CD4-positive, alpha-beta T cell (primary cell): Measurements from ENCODE around the gene DHCR24. TPM values are rescaled to one million over a fixed set of nuclear protein-coding genes. Genes with fewer than 3 reads are reported as not detected.

Experiments used
- ATAC-seq: fragments of 200-7000 bp; cut with Tn5 transposase; one replicate; pipeline ENCODE4 v1.10.0; 2022; ENCODE audit warnings: mild to moderate bottlenecking; ENCODE audit not compliant: poor library complexity
- CTCF ChIA-PET: fragments of 350-600 bp; sonication (Branson Sonifier 250); formaldehyde crosslinking; loops from one replicate; lab custom pipeline; 2021; ENCODE audit warnings: antibody characterized with exemption, inconsistent platforms; lab: Charles Lee
- POLR2A ChIA-PET: fragments of 350-600 bp; sonication (Branson Sonifier 250); formaldehyde crosslinking; loops from one replicate; lab custom pipeline; 2021; ENCODE audit warnings: antibody characterized with exemption, inconsistent platforms; lab: Charles Lee
- DNase-seq, 14 experiments: peaks; one replicate each; pipeline ENCODE4 v3.0.0-alpha.2; 2013 to 2020; ENCODE audit warnings: mixed read lengths in 2 of 14
- H3K27ac ChIP-seq, 2 donors: one replicate each; pipeline versions ENCODE4 v1.5.1 to v1.7.0; 2013; ENCODE audit warnings: low read length in 2 of 2, low read depth in 1 of 2, mild to moderate bottlenecking in 1 of 2
- H3K27me3 ChIP-seq, 2 experiments: 1 replicate in 1 of 2; 2 replicates in 1 of 2; pipeline versions ENCODE4 v1.6.1 to v1.7.0; 2013; ENCODE audit warnings: low read length in 2 of 2, control low read depth in 1 of 2, mild to moderate bottlenecking in 1 of 2, moderate library complexity in 1 of 2; ENCODE audit not compliant: insufficient read depth in 2 of 2, control insufficient read depth in 1 of 2
- H3K36me3 ChIP-seq: one replicate; pipeline ENCODE4 v1.6.1; 2013; ENCODE audit warnings: low read length, control low read depth; ENCODE audit not compliant: insufficient read depth
- H3K4me1 ChIP-seq: one replicate; pipeline ENCODE4 v1.6.1; 2013; ENCODE audit warnings: low read length, control low read depth; ENCODE audit not compliant: insufficient read depth
- H3K4me3 ChIP-seq: one replicate; pipeline ENCODE4 v1.5.1; 2013; ENCODE audit warnings: mild to moderate bottlenecking, low read length, moderate library complexity
- H3K9me3 ChIP-seq, 2 experiments: 1 replicate in 1 of 2; 2 replicates in 1 of 2; pipeline versions ENCODE4 v1.6.1 to v1.7.0; 2013; ENCODE audit warnings: low read length in 2 of 2, mild to moderate bottlenecking in 2 of 2, control low read depth in 1 of 2, moderate library complexity in 1 of 2; ENCODE audit not compliant: control insufficient read depth in 1 of 2, insufficient read depth in 1 of 2
- H3K27ac Mint-ChIP-seq: one replicate; pipeline ENCODE4 v1.8.0; 2020; ENCODE audit warnings: mixed read lengths
- H3K27me3 Mint-ChIP-seq: one replicate; pipeline ENCODE4 v1.8.0; 2021; ENCODE audit warnings: mixed read lengths
- H3K36me3 Mint-ChIP-seq: one replicate; pipeline ENCODE4 v1.8.0; 2021; ENCODE audit warnings: low read depth, mixed read lengths
- H3K4me1 Mint-ChIP-seq: one replicate; pipeline ENCODE4 v1.8.0; 2021; ENCODE audit warnings: low read depth, mixed read lengths
- H3K4me3 Mint-ChIP-seq: one replicate; pipeline ENCODE4 v1.8.0; 2020; ENCODE audit warnings: mild to moderate bottlenecking, mixed read lengths
- H3K9me3 Mint-ChIP-seq: one replicate; pipeline ENCODE4 v1.8.0; 2020; ENCODE audit warnings: mixed read lengths
- intact Hi-C, 2 experiments: fragments of 100-400 bp; cut with DNase I in 1 of 2; cut with micrococcal nuclease in 1 of 2; formaldehyde crosslinking; loops; one replicate each; pipeline versions ENCODE4 v1.15.1 to v1.9.0; 2023 to 2025; cut with DNase I, micrococcal nuclease
- total RNA-seq, 174 experiments: library from RNA in 2 of 174; stranded (reverse) in 2 of 174; gene quantifications; one replicate each; pipeline ENCODE4 v1.2.3 and lab custom pipeline; 2021 to 2026
- TF ChIP-seq, protein P1 (sequence below): fragments of 200-600 bp; IDR thresholded peaks from one replicate; pipeline ENCODE4 v1.8.0; 2022; ENCODE audit warnings: antibody characterized with exemption, mild to moderate bottlenecking

Gene DHCR24
- total RNA-seq, 2 experiments from 2014 or later, result 0.34 to 0.55 TPM

DNA sequence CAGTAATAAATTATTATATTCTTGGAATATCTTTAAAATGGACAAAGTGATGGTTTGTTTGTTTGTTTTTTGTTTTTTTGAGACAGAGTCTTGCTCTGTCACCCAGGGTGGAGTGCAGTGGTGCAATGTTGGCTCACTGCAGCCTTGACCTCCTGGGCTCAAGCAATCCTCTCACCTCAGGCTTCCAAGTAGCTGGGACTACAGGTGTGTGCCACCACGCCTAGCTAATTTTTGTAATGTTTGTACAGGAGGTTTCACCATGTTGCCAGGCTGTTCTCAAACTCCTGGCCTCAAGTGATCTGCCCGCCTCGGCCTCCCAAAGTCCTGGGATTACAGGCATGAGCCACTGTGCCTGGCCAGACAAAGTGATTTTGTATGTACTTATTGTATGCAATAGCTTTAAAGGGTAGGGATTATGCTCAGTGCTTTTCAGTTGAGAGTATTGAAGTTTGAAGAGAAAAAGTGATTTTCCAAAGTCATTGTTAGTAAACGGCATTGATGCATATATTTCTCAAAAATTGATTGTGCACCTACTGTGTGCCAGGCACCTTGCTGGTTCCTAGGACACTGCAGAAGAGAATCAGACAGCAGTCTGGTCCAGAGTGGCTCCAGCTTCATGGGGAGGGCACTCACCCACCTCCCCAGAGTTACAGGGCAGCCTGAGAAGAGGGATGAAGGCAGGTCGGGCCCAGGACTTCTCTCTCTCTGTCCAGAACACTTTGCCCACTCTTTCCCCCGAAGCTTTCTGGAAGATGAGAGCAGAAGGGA lies 51.7 kb downstream of the DHCR24 start:
- Mint-ChIP-seq H3K36me3 (peaks cover 10% of the 10 kb centered on the region), H3K4me1 (no peaks in the 10 kb centered on the region), H3K27me3 (no peaks in the 10 kb centered on the region), H3K27ac (no peak overlapping the region), H3K9me3 (peaks cover 10% of the 10 kb centered on the region), H3K4me3 (no peak overlapping the region)
- ATAC-seq (no peak), DNase-seq (no peak)
- peaks cover 0 to 8% of the 10 kb centered on the region in 2 experiments for H3K9me3 ChIP-seq
- H3K27me3 ChIP-seq, result peaks cover 0 to 2% of the 10 kb centered on the region in 2 experiments
- ChIA-PET POLR2A (no interaction called here), CTCF (no interaction called here)
- no peak overlapping the region for H3K4me3 ChIP-seq
- H3K27ac ChIP-seq, result no peak overlapping the region
- H3K4me1 ChIP-seq, result no peaks in the 10 kb centered on the region
- intact Hi-C loops, result no loop called here
- TF ChIP-seq, protein P1, sequence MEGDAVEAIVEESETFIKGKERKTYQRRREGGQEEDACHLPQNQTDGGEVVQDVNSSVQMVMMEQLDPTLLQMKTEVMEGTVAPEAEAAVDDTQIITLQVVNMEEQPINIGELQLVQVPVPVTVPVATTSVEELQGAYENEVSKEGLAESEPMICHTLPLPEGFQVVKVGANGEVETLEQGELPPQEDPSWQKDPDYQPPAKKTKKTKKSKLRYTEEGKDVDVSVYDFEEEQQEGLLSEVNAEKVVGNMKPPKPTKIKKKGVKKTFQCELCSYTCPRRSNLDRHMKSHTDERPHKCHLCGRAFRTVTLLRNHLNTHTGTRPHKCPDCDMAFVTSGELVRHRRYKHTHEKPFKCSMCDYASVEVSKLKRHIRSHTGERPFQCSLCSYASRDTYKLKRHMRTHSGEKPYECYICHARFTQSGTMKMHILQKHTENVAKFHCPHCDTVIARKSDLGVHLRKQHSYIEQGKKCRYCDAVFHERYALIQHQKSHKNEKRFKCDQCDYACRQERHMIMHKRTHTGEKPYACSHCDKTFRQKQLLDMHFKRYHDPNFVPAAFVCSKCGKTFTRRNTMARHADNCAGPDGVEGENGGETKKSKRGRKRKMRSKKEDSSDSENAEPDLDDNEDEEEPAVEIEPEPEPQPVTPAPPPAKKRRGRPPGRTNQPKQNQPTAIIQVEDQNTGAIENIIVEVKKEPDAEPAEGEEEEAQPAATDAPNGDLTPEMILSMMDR, result no peak
- H3K36me3 ChIP-seq, result no peaks in the 10 kb centered on the region

DNA sequence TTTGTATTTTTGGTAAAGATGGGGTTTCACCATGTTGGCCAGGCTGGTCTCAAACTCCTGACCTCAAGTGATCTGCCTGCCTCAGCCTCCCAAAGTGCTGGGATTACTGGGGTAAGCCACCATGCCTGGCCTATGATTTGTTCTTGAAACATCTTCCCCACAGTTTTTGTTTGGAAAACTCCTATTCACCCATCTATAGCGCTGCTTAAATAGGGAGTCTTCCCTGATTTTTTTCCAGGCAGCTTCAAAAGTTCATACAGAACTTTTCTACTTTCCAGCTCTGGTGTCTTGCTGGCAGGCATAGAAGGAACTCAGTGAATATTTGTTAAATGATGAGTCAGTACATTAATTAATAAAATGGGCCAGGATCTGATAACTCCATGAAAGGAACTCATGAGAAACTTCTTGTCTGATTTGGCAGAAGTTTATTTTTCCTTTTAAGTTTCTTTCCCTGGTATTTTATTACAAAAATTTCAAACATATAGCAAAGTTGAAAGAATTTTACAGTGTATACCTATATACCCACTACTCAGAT lies 52.9 kb downstream of the DHCR24 start:
- Mint-ChIP-seq H3K36me3 (peaks cover 10% of the 10 kb centered on the region), H3K9me3 (peaks cover 10% of the 10 kb centered on the region)
- no peak for ATAC-seq

DNA sequence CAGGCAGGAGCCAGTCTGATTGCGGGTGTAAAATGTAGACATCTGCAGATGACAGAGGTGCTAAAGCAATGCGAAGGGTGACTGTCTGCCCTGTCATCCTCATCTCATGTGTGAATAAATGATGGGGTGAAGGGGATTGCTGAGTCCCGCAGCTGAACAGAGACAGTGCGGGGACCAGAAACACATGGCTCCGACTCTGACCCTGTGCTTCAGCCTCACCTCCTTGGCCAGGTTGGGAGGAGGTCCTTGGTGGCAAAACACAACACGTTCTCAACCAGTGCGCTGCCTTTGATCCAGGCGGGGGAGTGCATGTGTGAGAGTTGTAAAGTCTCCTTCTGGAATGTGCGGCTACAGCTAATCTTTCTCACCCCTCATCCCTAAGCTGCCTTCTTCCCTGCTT lies 53.9 kb downstream of the DHCR24 start:
- no peak for ATAC-seq
- Histone ChIP-seq H3K27ac (no peak overlapping the region), H3K9me3 (peaks cover under 1 to 12% of the 10 kb centered on the region in 2 experiments), H3K4me1 (no peaks in the 10 kb centered on the region), H3K27me3 (peaks cover 0 to 2% of the 10 kb centered on the region in 2 experiments), H3K4me3 (no peak overlapping the region), H3K36me3 (no peaks in the 10 kb centered on the region)
- POLR2A ChIA-PET, result no interaction called here
- Mint-ChIP-seq H3K9me3 (peaks cover 13% of the 10 kb centered on the region), H3K27ac (no peak overlapping the region), H3K27me3 (no peaks in the 10 kb centered on the region), H3K4me1 (no peaks in the 10 kb centered on the region), H3K36me3 (peaks cover 13% of the 10 kb centered on the region), H3K4me3 (no peak overlapping the region)
- intact Hi-C loops, result no loop called here
- no peak for DNase-seq
- CTCF ChIA-PET, result no interaction called here
- TF ChIP-seq, protein P1, result no peak

More for the DNA sequence above, 52.9 kb downstream of the DHCR24 start:
- no peak overlapping the region for H3K4me3 ChIP-seq
- H3K4me1 ChIP-seq, result no peaks in the 10 kb centered on the region
- no peak overlapping the region for H3K27ac ChIP-seq
- intact Hi-C loops, result no loop called here
- ChIA-PET CTCF (no interaction called here), POLR2A (no interaction called here)
- Mint-ChIP-seq H3K4me1 (no peaks in the 10 kb centered on the region), H3K27ac (no peak overlapping the region), H3K4me3 (no peak overlapping the region), H3K27me3 (no peaks in the 10 kb centered on the region)
- H3K9me3 ChIP-seq, result peaks cover 0 to 8% of the 10 kb centered on the region in 2 experiments
- TF ChIP-seq, protein P1, result no peak
- DNase-seq, result no peak
- H3K27me3 ChIP-seq, result peaks cover 0 to 2% of the 10 kb centered on the region in 2 experiments
- no peaks in the 10 kb centered on the region for H3K36me3 ChIP-seq
